ENCODE data around the gene ZNF680.
"Not testable (repeated sequence)": the region's sequence is repeated elsewhere in the genome, so short reads cannot be mapped to it uniquely, and the experiment has no call there.

The ZNF680 gene

DNA sequence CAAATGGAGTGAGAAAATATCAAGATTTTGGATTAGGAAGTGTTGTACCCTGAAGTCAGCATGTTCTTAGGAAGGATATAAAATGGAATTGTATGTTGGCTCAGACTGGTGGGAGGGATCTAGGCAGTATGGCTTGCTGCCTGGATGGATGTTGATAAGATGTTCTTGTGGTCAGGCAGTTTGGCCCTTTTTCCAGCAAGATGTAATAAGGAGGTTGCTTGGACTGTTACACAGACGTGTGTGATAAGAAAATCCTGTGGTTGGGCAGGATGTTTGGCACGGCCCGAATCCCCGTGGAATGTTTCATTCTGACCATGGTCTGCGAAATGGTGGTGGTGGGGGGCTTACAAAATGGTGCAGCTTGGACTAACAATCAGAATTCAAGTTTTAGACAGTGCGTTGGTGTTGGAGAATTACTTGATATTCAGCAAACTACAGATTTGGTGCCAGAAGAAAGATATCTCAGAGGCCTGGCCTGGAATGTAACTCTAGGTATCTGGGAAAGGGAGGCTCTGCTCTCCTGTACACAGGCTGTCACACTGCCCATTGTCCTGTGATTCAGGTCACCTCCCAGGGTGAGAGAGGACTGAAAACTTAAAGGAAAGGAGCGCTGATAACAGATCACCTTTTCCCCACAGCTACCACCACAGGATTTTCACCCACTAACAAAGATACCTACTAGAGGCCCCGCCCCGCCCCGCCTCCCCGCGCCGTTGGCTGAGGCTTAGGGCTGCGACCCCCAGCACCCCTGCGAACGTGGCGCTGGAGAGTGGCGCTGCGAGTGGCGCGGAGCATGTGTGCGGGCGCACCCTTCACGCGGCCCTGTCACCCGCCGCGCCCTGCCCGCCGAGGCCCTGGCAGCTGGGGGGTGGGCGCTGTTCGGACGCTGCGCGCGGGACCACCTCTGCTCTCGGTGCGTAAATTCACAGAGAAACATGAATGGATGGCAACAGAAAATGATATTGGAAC, 19.3 kb upstream of the ZNF680 start:
- no peaks in the 10 kb centered on the region for H3K27me3 ChIP-seq (ENCODE audit: insufficient read depth, low read length)
- no peak overlapping the region for H3K27ac ChIP-seq (ENCODE audit: low read depth, low read length)
- H3K36me3 ChIP-seq (ENCODE audit: insufficient read depth, low read length): peaks cover 41% of the 10 kb centered on the region
- peaks cover 29% of the 10 kb centered on the region for H3K9me3 ChIP-seq (ENCODE audit: insufficient read depth, low read depth, low read length)
- H3K9ac ChIP-seq (ENCODE audit: low read depth, low read length): no peak overlapping the region
- WGBS: 95% methylated on average over 38 of the region's 38 CpGs
- H3K4me1 ChIP-seq (ENCODE audit: insufficient read depth, low read length): no peaks in the 10 kb centered on the region
- H3K4me3 ChIP-seq (ENCODE audit: low read length): no peak overlapping the region

DNA sequence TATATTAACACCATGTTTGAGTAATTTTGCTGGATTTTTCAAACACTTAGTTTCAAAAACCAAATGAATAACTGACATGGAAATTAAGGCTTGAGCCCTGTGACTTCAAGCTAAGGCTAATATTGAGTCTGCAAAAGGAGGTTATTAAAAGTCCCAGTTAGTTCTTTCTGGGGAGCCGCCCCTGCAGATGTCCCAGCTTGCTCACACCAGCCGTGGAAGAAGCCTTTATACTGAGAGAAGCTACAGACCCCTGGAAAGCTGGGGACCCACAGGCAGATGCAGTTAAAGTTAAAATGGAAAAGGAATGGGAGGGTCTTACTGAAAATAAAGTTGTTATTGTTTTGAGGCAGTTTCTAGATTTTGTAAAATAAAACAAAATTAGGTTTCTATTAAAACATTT, 18.5 kb upstream of the ZNF680 start:
- 89% methylated on average over 2 of the region's 2 CpGs for WGBS
- H3K4me1 ChIP-seq (ENCODE audit: insufficient read depth, low read length): no peaks in the 10 kb centered on the region

DNA sequence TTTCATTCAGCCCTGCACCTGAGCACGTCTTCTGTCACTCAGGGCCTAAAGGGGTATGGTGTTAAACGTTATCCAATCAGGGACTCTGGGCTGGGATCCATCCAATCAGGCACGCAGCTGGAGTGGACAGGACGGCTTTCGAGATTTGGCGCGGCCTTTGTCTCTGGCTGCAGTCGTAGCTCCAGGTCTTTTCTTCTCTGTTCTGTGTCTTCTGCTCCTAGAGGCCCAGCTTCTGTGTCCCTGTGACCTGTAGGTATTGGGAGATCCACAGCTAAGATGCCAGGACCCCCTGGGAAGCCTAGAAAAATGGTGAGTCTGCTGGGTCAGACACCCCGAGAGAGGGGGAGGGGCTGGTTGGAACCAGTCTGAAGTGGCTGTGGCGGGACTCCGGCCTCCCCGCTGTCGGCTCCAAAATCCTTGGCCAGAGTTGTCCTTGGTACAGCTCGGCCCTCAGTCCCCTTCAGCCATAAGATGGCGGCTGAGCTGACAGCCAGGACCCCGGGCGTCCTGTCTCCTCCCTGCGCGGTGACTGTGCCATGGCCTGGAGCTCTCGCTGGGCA, 11.7 kb upstream of the ZNF680 start:
- Histone ChIP-seq H3K9ac (ENCODE audit: low read depth, low read length) (peak overlapping the region; percentile 97), H3K27ac (ENCODE audit: low read depth, low read length) (peak overlapping the region; percentile 91), H3K9me3 (ENCODE audit: insufficient read depth, low read depth, low read length) (peaks cover 7% of the 10 kb centered on the region), H3K4me3 (ENCODE audit: low read length) (peak overlapping the region; percentile 87), H3K27me3 (ENCODE audit: insufficient read depth, low read length) (peaks cover 12% of the 10 kb centered on the region), H3K36me3 (ENCODE audit: insufficient read depth, low read length) (peaks cover 12% of the 10 kb centered on the region), H3K4me1 (ENCODE audit: insufficient read depth, low read length) (peaks cover 14% of the 10 kb centered on the region; the same call in 1 of the 2 replicates)
- 48% methylated on average over 20 of the region's 20 CpGs for WGBS

More for the DNA sequence above, 18.5 kb upstream of the ZNF680 start:
- peaks cover 41% of the 10 kb centered on the region for H3K36me3 ChIP-seq (ENCODE audit: insufficient read depth, low read length)
- no peak overlapping the region for H3K4me3 ChIP-seq (ENCODE audit: low read length)
- H3K27me3 ChIP-seq (ENCODE audit: insufficient read depth, low read length): no peaks in the 10 kb centered on the region
- H3K27ac ChIP-seq (ENCODE audit: low read depth, low read length): no peak overlapping the region
- no peak overlapping the region for H3K9ac ChIP-seq (ENCODE audit: low read depth, low read length)
- H3K9me3 ChIP-seq (ENCODE audit: insufficient read depth, low read depth, low read length): peaks cover 24% of the 10 kb centered on the region

- not testable (repeated sequence) for H3K36me3 ChIP-seq (ENCODE audit: insufficient read depth, low read length); H3K9ac ChIP-seq (ENCODE audit: low read depth, low read length); H3K27ac ChIP-seq (ENCODE audit: low read depth, low read length); H3K9me3 ChIP-seq (ENCODE audit: insufficient read depth, low read depth, low read length)
- peaks cover 14% of the 10 kb centered on the region; the same call in 1 of the 2 replicates for H3K4me1 ChIP-seq (ENCODE audit: insufficient read depth, low read length)
- H3K4me3 ChIP-seq (ENCODE audit: low read length): peak overlapping the region; percentile 49
- 49% methylated on average over 9 of the region's 30 CpGs for WGBS
- peaks cover 19% of the 10 kb centered on the region for H3K27me3 ChIP-seq (ENCODE audit: insufficient read depth, low read length)
These were observed 7.4 kb upstream of the ZNF680 start for GRCh38 chr7:64570284-64570605.

- peaks cover 19% of the 10 kb centered on the region for H3K27me3 ChIP-seq (ENCODE audit: insufficient read depth, low read length)
- H3K4me3 ChIP-seq (ENCODE audit: low read length): peak overlapping the region; percentile 49
- H3K36me3 ChIP-seq (ENCODE audit: insufficient read depth, low read length); H3K9me3 ChIP-seq (ENCODE audit: insufficient read depth, low read depth, low read length); H3K27ac ChIP-seq (ENCODE audit: low read depth, low read length): not testable (repeated sequence)
- 49% methylated on average over 74 of the region's 74 CpGs for WGBS
- H3K4me1 ChIP-seq (ENCODE audit: insufficient read depth, low read length): peaks cover 14% of the 10 kb centered on the region; the same call in 1 of the 2 replicates
- H3K9ac ChIP-seq (ENCODE audit: low read depth, low read length): peak overlapping the region; percentile 21; the same call in 1 of the 2 replicates
These were observed 6.8 kb upstream of the ZNF680 start for GRCh38 chr7:64569372-64570283.

- WGBS: 24% methylated on average over 3 of the region's 4 CpGs
- Histone ChIP-seq H3K27ac (ENCODE audit: low read depth, low read length) (peak overlapping the region; percentile 97), H3K4me3 (ENCODE audit: low read length) (peak overlapping the region; percentile 83), H3K36me3 (ENCODE audit: insufficient read depth, low read length) (peaks cover 12% of the 10 kb centered on the region), H3K9me3 (ENCODE audit: insufficient read depth, low read depth, low read length) (no peaks in the 10 kb centered on the region), H3K27me3 (ENCODE audit: insufficient read depth, low read length) (no peaks in the 10 kb centered on the region), H3K4me1 (ENCODE audit: insufficient read depth, low read length) (peaks cover 17% of the 10 kb centered on the region), H3K9ac (ENCODE audit: low read depth, low read length) (peak overlapping the region; percentile 93)
These were observed 630 bp downstream of the ZNF680 start for GRCh38 chr7:64562256-64562625.

- H3K4me1 ChIP-seq (ENCODE audit: insufficient read depth, low read length): peaks cover 17% of the 10 kb centered on the region
- peaks cover 15% of the 10 kb centered on the region for H3K36me3 ChIP-seq (ENCODE audit: insufficient read depth, low read length)
- H3K27me3 ChIP-seq (ENCODE audit: insufficient read depth, low read length): no peaks in the 10 kb centered on the region
- WGBS: 94% methylated on average over 5 of the region's 5 CpGs
- 0 out of 2 replicates have a peak, but pooled peaks cover 11% of the 10 kb centered on the region for H3K9me3 ChIP-seq (ENCODE audit: insufficient read depth, low read depth, low read length)
- peak overlapping the region; percentile 5; the same call in 1 of the 2 replicates for H3K27ac ChIP-seq (ENCODE audit: low read depth, low read length)
- H3K4me3 ChIP-seq (ENCODE audit: low read length): no peak overlapping the region
- peak overlapping the region; percentile 56; the same call in 1 of the 2 replicates for H3K9ac ChIP-seq (ENCODE audit: low read depth, low read length)
These were observed 3.7 kb downstream of the ZNF680 start for GRCh38 chr7:64559206-64559605.

DNA sequence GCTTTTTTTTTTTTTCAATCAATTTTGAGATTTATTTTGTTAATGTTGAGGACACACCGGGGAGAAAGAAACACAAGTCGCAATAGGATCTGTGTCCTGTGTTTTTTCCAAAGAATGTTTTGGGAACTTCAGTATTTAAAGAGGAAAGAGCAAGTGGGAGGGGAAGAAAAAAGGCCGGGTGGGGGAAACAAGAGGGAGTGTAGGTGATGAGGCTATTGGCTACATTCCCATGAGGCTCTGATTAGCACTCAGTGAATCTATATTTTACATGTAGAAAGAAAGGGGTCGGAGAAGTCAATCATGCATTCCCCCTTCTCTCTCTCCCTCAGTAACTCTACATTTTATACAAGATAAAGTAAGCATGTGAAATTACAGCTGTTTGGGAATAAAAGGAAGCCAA, 4.1 kb downstream of the ZNF680 start:
- Histone ChIP-seq H3K27ac (ENCODE audit: low read depth, low read length) (peak overlapping the region; percentile 8; the same call in 1 of the 2 replicates), H3K27me3 (ENCODE audit: insufficient read depth, low read length) (no peaks in the 10 kb centered on the region), H3K9me3 (ENCODE audit: insufficient read depth, low read depth, low read length) (0 out of 2 replicates have a peak, but pooled peaks cover 11% of the 10 kb centered on the region), H3K4me1 (ENCODE audit: insufficient read depth, low read length) (peaks cover 17% of the 10 kb centered on the region), H3K9ac (ENCODE audit: low read depth, low read length) (peak overlapping the region; percentile 56; the same call in 1 of the 2 replicates), H3K4me3 (ENCODE audit: low read length) (no peak overlapping the region), H3K36me3 (ENCODE audit: insufficient read depth, low read length) (peaks cover 15% of the 10 kb centered on the region)
- 79% methylated on average over 3 of the region's 4 CpGs for WGBS

DNA sequence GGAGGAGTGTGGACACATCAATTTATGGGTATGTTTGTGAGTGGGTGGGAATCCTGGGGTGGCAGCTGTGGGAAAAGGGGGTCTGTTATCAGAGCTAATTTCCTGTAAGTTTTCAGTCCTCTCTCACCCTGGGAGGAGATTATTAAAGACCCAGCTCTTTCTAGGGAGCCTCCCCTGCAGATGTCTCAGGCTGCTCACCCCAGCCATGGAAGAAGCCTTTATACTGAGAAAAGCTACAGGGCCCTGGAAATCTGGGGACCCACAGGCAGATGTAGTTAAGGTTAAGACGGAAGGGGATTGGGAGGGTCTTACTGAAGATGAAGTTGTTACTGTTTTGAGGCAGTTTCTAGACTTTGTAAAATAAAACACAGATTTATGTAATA, 4.6 kb downstream of the ZNF680 start:
- H3K27ac ChIP-seq (ENCODE audit: low read depth, low read length): 0 out of 2 replicates have a peak overlapping the region, but pooled peaks have one; percentile 8
- peak overlapping the region; percentile 56; the same call in 1 of the 2 replicates for H3K9ac ChIP-seq (ENCODE audit: low read depth, low read length)
- peaks cover 17% of the 10 kb centered on the region for H3K4me1 ChIP-seq (ENCODE audit: insufficient read depth, low read length)
- H3K9me3 ChIP-seq (ENCODE audit: insufficient read depth, low read depth, low read length): peaks cover 14% of the 10 kb centered on the region; the same call in 1 of the 2 replicates
- no peaks in the 10 kb centered on the region for H3K27me3 ChIP-seq (ENCODE audit: insufficient read depth, low read length)
- WGBS: 100% methylated on average over 1 of the region's 1 CpG
- peaks cover 17% of the 10 kb centered on the region for H3K36me3 ChIP-seq (ENCODE audit: insufficient read depth, low read length)
- H3K4me3 ChIP-seq (ENCODE audit: low read length): no peak overlapping the region

GRCh38 chr7:64557601-64558322, 5.1 kb downstream of the ZNF680 start:
- Histone ChIP-seq H3K4me3 (ENCODE audit: low read length) (no peak overlapping the region), H3K36me3 (ENCODE audit: insufficient read depth, low read length) (peaks cover 23% of the 10 kb centered on the region), H3K9ac (ENCODE audit: low read depth, low read length) (no peak overlapping the region), H3K4me1 (ENCODE audit: insufficient read depth, low read length) (peaks cover 17% of the 10 kb centered on the region), H3K9me3 (ENCODE audit: insufficient read depth, low read depth, low read length) (peaks cover 15% of the 10 kb centered on the region; the same call in 1 of the 2 replicates), H3K27me3 (ENCODE audit: insufficient read depth, low read length) (no peaks in the 10 kb centered on the region), H3K27ac (ENCODE audit: low read depth, low read length) (no peak overlapping the region)
- 97% methylated on average over 6 of the region's 8 CpGs for WGBS
